Nephron (organoid): ENCODE results near the gene GPRIN3.
A peak's percentile ranks its signal among the peaks of the same experiment; 100 is the strongest.

Experiments
- H3K27ac Mint-ChIP-seq, 3 experiments: 2 replicates each; pipeline ENCODE4 v1.8.0; 2020; ENCODE audit warnings: mixed read lengths in 3 of 3, mild to moderate bottlenecking in 2 of 3, moderate library complexity in 1 of 3
- H3K27me3 Mint-ChIP-seq: 2 replicates; pipeline ENCODE4 v1.8.0; 2021; ENCODE audit warnings: low read depth, mild to moderate bottlenecking, moderate library complexity, mixed read lengths
- H3K36me3 Mint-ChIP-seq: 2 replicates; pipeline ENCODE4 v1.8.0; 2020; ENCODE audit warnings: low read depth, mixed read lengths
- H3K4me1 Mint-ChIP-seq: 2 replicates; pipeline ENCODE4 v1.8.0; 2020; ENCODE audit warnings: mixed read lengths
- H3K4me3 Mint-ChIP-seq, 3 experiments: 2 replicates each; pipeline ENCODE4 v1.8.0; 2020; ENCODE audit warnings: mild to moderate bottlenecking in 3 of 3, mixed read lengths in 3 of 3, moderate library complexity in 2 of 3
- H3K9me3 Mint-ChIP-seq: 2 replicates; pipeline ENCODE4 v1.8.0; 2020; ENCODE audit warnings: mixed read lengths
- CTCF ChIP-seq, 3 experiments: fragments of 200-600 bp; sonication (generic); IDR thresholded peaks; one replicate each; pipeline ENCODE4 v1.5.0; 2021; ENCODE audit warnings: antibody characterized with exemption in 3 of 3; ENCODE audit not compliant: unreplicated experiment in 3 of 3

The GPRIN3 gene

GRCh38 chr4:89308161-89308500 is 531 bp upstream of the GPRIN3 start:
- no peaks in the 10 kb centered on the region for H3K9me3 Mint-ChIP-seq

GRCh38 chr4:89307178-89307445 is 488 bp downstream of the GPRIN3 start:
- H3K27ac Mint-ChIP-seq = peak overlapping the region in 2 of 3 experiments; percentile 11 to 45
- peaks cover 21% of the 10 kb centered on the region for H3K4me1 Mint-ChIP-seq
- no peak for TF ChIP-seq CTCF (IDR thresholded peaks at IDR 0.05; ENCODE audit: unreplicated experiment in 3 of 3)
- H3K36me3 Mint-ChIP-seq = no peaks in the 10 kb centered on the region
- no peaks in the 10 kb centered on the region for H3K9me3 Mint-ChIP-seq
- peak overlapping the region; percentile 83 to 87 (median 87) for H3K4me3 Mint-ChIP-seq
- H3K27me3 Mint-ChIP-seq = peaks cover 17% of the 10 kb centered on the region

More at GRCh38 chr4:89308161-89308500, 531 bp upstream of the GPRIN3 start:
- TF ChIP-seq CTCF (IDR thresholded peaks at IDR 0.05; ENCODE audit: unreplicated experiment in 3 of 3) = no peak
- peaks cover 21% of the 10 kb centered on the region for H3K4me1 Mint-ChIP-seq
- H3K27ac Mint-ChIP-seq = peak overlapping the region in 1 of 3 experiments; percentile 29
- H3K27me3 Mint-ChIP-seq = peaks cover 17% of the 10 kb centered on the region
- H3K4me3 Mint-ChIP-seq = peak overlapping the region; percentile 83 to 87 (median 87)
- no peaks in the 10 kb centered on the region for H3K36me3 Mint-ChIP-seq

- H3K36me3 Mint-ChIP-seq = no peaks in the 10 kb centered on the region
- H3K27ac Mint-ChIP-seq = peak overlapping the region in 2 of 3 experiments; percentile 11 to 45
- peaks cover 21% of the 10 kb centered on the region for H3K4me1 Mint-ChIP-seq
- no peak for TF ChIP-seq CTCF (IDR thresholded peaks at IDR 0.05; ENCODE audit: unreplicated experiment in 3 of 3)
- peaks cover 17% of the 10 kb centered on the region for H3K27me3 Mint-ChIP-seq
- peak overlapping the region; percentile 83 to 87 (median 87) for H3K4me3 Mint-ChIP-seq
- H3K9me3 Mint-ChIP-seq = no peaks in the 10 kb centered on the region
These were observed 968 bp downstream of the GPRIN3 start for GRCh38 chr4:89306486-89307177.

- H3K27ac Mint-ChIP-seq = peak overlapping the region in 1 of 3 experiments; percentile 34
- peaks cover 17% of the 10 kb centered on the region for H3K27me3 Mint-ChIP-seq
- H3K4me1 Mint-ChIP-seq = peaks cover 29% of the 10 kb centered on the region
- H3K9me3 Mint-ChIP-seq = no peaks in the 10 kb centered on the region
- no peaks in the 10 kb centered on the region for H3K36me3 Mint-ChIP-seq
- no peak for TF ChIP-seq CTCF (IDR thresholded peaks at IDR 0.05; ENCODE audit: unreplicated experiment in 3 of 3)
- H3K4me3 Mint-ChIP-seq = peak overlapping the region; percentile 83 to 87 (median 87)
These were observed 1.7 kb downstream of the GPRIN3 start for GRCh38 chr4:89305712-89306437.

- Mint-ChIP-seq H3K27ac (peak overlapping the region in 1 of 3 experiments; percentile 2), H3K4me1 (peaks cover 29% of the 10 kb centered on the region), H3K9me3 (no peaks in the 10 kb centered on the region), H3K27me3 (peaks cover 17% of the 10 kb centered on the region), H3K36me3 (no peaks in the 10 kb centered on the region), H3K4me3 (peak overlapping the region in 1 of 3 experiments; percentile 13)
- TF ChIP-seq CTCF (IDR thresholded peaks at IDR 0.05; ENCODE audit: unreplicated experiment in 3 of 3) = no peak
These were observed 2.6 kb downstream of the GPRIN3 start for GRCh38 chr4:89305028-89305427.
